ENCODE results near the gene NEK10.

NEK10 gene

GRCh38 chr3:27079427-27080257 is 289.5 kb downstream of the NEK10 start:
- H3K27ac ChIP-seq (ENCODE audit: low read depth, low read length) = no peak overlapping the region
- H3K9ac ChIP-seq (ENCODE audit: low read depth in 1 of 2, low read length in 2 of 2) = no peak overlapping the region
- no peaks in the 10 kb centered on the region for H3K36me3 ChIP-seq (ENCODE audit: control insufficient read depth in 1 of 2, insufficient read depth in 2 of 2, low read length in 2 of 2)
- H3K4me3 ChIP-seq (ENCODE audit: low read depth in 1 of 2, low read length in 2 of 2) = no peak overlapping the region
- no peaks in the 10 kb centered on the region for H3K9me3 ChIP-seq (ENCODE audit: control insufficient read depth in 1 of 2, low read length in 2 of 2)
- no peaks in the 10 kb centered on the region for H3K4me1 ChIP-seq (ENCODE audit: control insufficient read depth in 1 of 2, insufficient read depth in 2 of 2, low read length in 2 of 2)
- no peaks in the 10 kb centered on the region for H3K27me3 ChIP-seq (ENCODE audit: control insufficient read depth in 1 of 2, insufficient read depth in 2 of 2, low read length in 2 of 2)

GRCh38 chr3:27078246-27078913 is 290.8 kb downstream of the NEK10 start:
- Histone ChIP-seq H3K4me3 (ENCODE audit: low read depth in 1 of 2, low read length in 2 of 2) (no peak overlapping the region), H3K36me3 (ENCODE audit: control insufficient read depth in 1 of 2, insufficient read depth in 2 of 2, low read length in 2 of 2) (no peaks in the 10 kb centered on the region), H3K9me3 (ENCODE audit: control insufficient read depth in 1 of 2, low read length in 2 of 2) (no peaks in the 10 kb centered on the region), H3K27ac (ENCODE audit: low read depth, low read length) (no peak overlapping the region), H3K9ac (ENCODE audit: low read depth in 1 of 2, low read length in 2 of 2) (no peak overlapping the region), H3K4me1 (ENCODE audit: control insufficient read depth in 1 of 2, insufficient read depth in 2 of 2, low read length in 2 of 2) (no peaks in the 10 kb centered on the region), H3K27me3 (ENCODE audit: control insufficient read depth in 1 of 2, insufficient read depth in 2 of 2, low read length in 2 of 2) (no peaks in the 10 kb centered on the region)

DNA sequence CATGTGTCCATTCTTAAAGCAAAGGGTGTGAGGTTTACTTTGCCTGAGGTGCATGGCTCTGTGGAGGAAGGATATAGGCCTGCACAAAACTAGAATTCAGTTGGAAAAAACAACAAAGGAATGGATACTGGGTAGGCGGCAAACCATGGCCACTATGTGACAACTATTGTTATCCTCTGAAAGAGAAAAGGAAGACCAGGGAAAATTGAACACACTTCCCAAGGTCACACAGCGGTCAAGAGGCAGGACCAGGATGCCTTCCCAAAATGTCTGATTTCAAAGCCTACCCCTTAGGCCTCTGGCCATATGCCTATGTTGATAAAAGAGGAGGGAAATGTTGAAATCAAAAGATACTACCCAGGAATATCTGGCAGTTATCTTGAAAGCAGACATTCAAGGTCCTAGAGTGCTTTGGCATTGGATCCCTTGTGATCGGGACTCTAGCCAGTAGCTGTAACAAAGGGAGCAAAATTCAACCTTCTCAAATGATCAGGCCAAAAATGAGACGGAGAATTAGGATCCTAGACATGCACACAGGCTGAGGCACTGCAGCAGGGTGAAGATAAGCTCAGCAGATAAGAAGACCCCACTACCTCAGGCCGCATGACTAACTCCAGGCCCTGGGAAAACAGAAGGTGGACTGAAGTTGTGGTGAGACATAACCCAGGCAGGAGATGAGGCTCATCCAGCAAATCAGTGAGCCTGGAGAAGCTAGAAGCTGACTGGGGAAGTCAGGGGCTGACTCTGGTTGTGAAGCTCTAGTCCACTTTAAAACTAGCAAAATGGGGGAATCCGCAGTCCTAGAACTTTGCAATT is 292.2 kb downstream of the NEK10 start:
- Histone ChIP-seq H3K4me1 (ENCODE audit: control insufficient read depth in 1 of 2, insufficient read depth in 2 of 2, low read length in 2 of 2) (no peaks in the 10 kb centered on the region), H3K27ac (ENCODE audit: low read depth, low read length) (no peak overlapping the region), H3K9ac (ENCODE audit: low read depth in 1 of 2, low read length in 2 of 2) (no peak overlapping the region), H3K36me3 (ENCODE audit: control insufficient read depth in 1 of 2, insufficient read depth in 2 of 2, low read length in 2 of 2) (no peaks in the 10 kb centered on the region), H3K4me3 (ENCODE audit: low read depth in 1 of 2, low read length in 2 of 2) (no peak overlapping the region), H3K9me3 (ENCODE audit: control insufficient read depth in 1 of 2, low read length in 2 of 2) (no peaks in the 10 kb centered on the region), H3K27me3 (ENCODE audit: control insufficient read depth in 1 of 2, insufficient read depth in 2 of 2, low read length in 2 of 2) (no peaks in the 10 kb centered on the region)

GRCh38 chr3:27074914-27075313 is 294.3 kb downstream of the NEK10 start:
- H3K27me3 ChIP-seq (ENCODE audit: control insufficient read depth in 1 of 2, insufficient read depth in 2 of 2, low read length in 2 of 2) = no peaks in the 10 kb centered on the region
- H3K9ac ChIP-seq (ENCODE audit: low read depth in 1 of 2, low read length in 2 of 2) = no peak overlapping the region
- no peak overlapping the region for H3K4me3 ChIP-seq (ENCODE audit: low read depth in 1 of 2, low read length in 2 of 2)
- H3K9me3 ChIP-seq (ENCODE audit: control insufficient read depth in 1 of 2, low read length in 2 of 2) = no peaks in the 10 kb centered on the region
- H3K27ac ChIP-seq (ENCODE audit: low read depth, low read length) = no peak overlapping the region
- no peaks in the 10 kb centered on the region for H3K36me3 ChIP-seq (ENCODE audit: control insufficient read depth in 1 of 2, insufficient read depth in 2 of 2, low read length in 2 of 2)
- H3K4me1 ChIP-seq (ENCODE audit: control insufficient read depth in 1 of 2, insufficient read depth in 2 of 2, low read length in 2 of 2) = no peaks in the 10 kb centered on the region

GRCh38 chr3:27073912-27074311 is 295.3 kb downstream of the NEK10 start:
- no peaks in the 10 kb centered on the region for H3K4me1 ChIP-seq (ENCODE audit: control insufficient read depth in 1 of 2, insufficient read depth in 2 of 2, low read length in 2 of 2)
- no peak overlapping the region for H3K9ac ChIP-seq (ENCODE audit: low read depth in 1 of 2, low read length in 2 of 2)
- no peaks in the 10 kb centered on the region for H3K27me3 ChIP-seq (ENCODE audit: control insufficient read depth in 1 of 2, insufficient read depth in 2 of 2, low read length in 2 of 2)
- H3K27ac ChIP-seq (ENCODE audit: low read depth, low read length) = no peak overlapping the region
- H3K36me3 ChIP-seq (ENCODE audit: control insufficient read depth in 1 of 2, insufficient read depth in 2 of 2, low read length in 2 of 2) = no peaks in the 10 kb centered on the region
- H3K4me3 ChIP-seq (ENCODE audit: low read depth in 1 of 2, low read length in 2 of 2) = no peak overlapping the region
- H3K9me3 ChIP-seq (ENCODE audit: control insufficient read depth in 1 of 2, low read length in 2 of 2) = no peaks in the 10 kb centered on the region

DNA sequence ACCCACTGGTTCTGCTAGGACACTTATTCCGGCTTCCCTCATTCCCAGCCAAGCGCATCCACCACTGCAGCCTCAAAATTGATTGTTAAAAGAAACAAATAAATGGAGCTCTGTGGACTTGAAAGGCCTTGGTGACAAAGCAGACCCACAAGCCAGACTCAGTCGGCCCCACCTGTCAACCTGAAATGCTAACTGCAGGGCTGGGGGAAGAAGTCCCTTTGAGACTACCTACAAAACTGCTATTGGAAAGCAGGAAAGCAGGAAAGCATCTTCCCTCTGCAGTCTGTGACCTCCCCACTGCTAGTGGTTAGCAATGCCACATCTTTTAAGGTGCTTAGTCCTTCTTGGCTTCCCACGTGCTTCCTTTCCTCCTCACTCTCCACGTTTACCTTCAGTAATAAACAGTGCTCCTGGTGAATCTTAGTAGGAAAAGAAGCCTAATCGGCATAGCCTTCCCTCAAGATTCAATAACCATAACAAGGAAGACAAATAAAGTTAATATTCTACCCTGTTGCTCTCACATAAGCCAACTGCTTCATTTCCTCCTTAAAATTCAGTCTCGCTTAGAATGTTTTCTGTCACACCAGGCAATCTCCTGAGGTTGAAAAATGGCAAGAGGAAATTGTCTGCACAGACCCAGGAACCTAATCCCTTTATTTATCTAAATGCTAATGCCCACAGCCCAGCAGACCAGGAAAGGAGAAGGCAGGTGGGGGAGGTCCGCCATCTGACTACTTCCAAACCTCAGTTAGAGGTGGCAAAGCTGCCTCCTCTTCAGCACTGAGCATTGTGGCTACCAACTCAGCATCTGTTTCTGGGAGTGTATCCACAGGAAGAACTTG is 296.2 kb downstream of the NEK10 start:
- Histone ChIP-seq H3K9ac (ENCODE audit: low read depth in 1 of 2, low read length in 2 of 2) (no peak overlapping the region), H3K27me3 (ENCODE audit: control insufficient read depth in 1 of 2, insufficient read depth in 2 of 2, low read length in 2 of 2) (no peaks in the 10 kb centered on the region), H3K4me3 (ENCODE audit: low read depth in 1 of 2, low read length in 2 of 2) (no peak overlapping the region), H3K4me1 (ENCODE audit: control insufficient read depth in 1 of 2, insufficient read depth in 2 of 2, low read length in 2 of 2) (no peaks in the 10 kb centered on the region), H3K9me3 (ENCODE audit: control insufficient read depth in 1 of 2, low read length in 2 of 2) (no peaks in the 10 kb centered on the region), H3K27ac (ENCODE audit: low read depth, low read length) (no peak overlapping the region), H3K36me3 (ENCODE audit: control insufficient read depth in 1 of 2, insufficient read depth in 2 of 2, low read length in 2 of 2) (no peaks in the 10 kb centered on the region)

DNA sequence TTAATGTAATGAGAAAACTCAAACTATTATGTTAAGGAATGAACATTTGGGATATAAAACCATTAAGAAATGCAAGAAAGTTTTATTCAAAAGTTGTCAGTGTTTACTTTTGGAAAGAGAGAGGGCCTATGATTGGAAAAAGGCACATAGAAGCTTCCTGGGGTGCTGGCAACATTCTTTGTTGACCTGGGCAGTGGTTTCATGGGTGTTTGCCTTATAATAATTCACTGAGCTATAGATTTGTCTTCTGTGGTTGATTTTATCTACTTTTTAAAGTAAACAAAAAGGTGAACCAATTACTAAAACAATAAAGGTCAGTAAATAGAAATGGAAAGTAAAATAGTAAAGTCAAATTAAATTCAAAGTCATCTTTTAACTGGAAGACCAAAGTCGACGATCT is 308.8 kb downstream of the NEK10 start:
- H3K9ac ChIP-seq (ENCODE audit: low read depth in 1 of 2, low read length in 2 of 2) = no peak overlapping the region
- no peaks in the 10 kb centered on the region for H3K4me1 ChIP-seq (ENCODE audit: control insufficient read depth in 1 of 2, insufficient read depth in 2 of 2, low read length in 2 of 2)
- H3K27me3 ChIP-seq (ENCODE audit: control insufficient read depth in 1 of 2, insufficient read depth in 2 of 2, low read length in 2 of 2) = no peaks in the 10 kb centered on the region
- no peak overlapping the region for H3K4me3 ChIP-seq (ENCODE audit: low read depth in 1 of 2, low read length in 2 of 2)
- no peaks in the 10 kb centered on the region for H3K9me3 ChIP-seq (ENCODE audit: control insufficient read depth in 1 of 2, low read length in 2 of 2)
- H3K27ac ChIP-seq (ENCODE audit: low read depth, low read length) = no peak overlapping the region
- H3K36me3 ChIP-seq (ENCODE audit: control insufficient read depth in 1 of 2, insufficient read depth in 2 of 2, low read length in 2 of 2) = no peaks in the 10 kb centered on the region

Measured in duodenal mucosa (tissue), 2 donors.